CD4-positive, alpha-beta memory T cell (primary cell): ENCODE data around the gene BLM. TPM values are rescaled to one million over a fixed set of nuclear protein-coding genes. Genes with fewer than 3 reads are reported as not detected.

ENCODE experiments used
- CTCF ChIA-PET: fragments of 350-600 bp; sonication (Branson Sonifier 250); formaldehyde crosslinking; loops from one replicate; lab custom pipeline; 2021; ENCODE audit warnings: inconsistent platforms; ENCODE audit not compliant: partially characterized antibody; lab: Charles Lee
- POLR2A ChIA-PET: fragments of 350-600 bp; sonication (Branson Sonifier 250); formaldehyde crosslinking; loops from one replicate; lab custom pipeline; 2021; ENCODE audit not compliant: partially characterized antibody; lab: Charles Lee
- DNase-seq, 5 donors: peaks; one replicate each; pipeline versions ENCODE4 v3.0.0 to v3.0.0-alpha.2; 2020 to 2022; ENCODE audit warnings: mixed read lengths in 1 of 5
- H3K27ac ChIP-seq: one replicate; pipeline ENCODE4 v1.7.0; 2013; ENCODE audit warnings: low read depth, low read length
- H3K27me3 ChIP-seq: 2 replicates; pipeline ENCODE4 v1.7.0; 2013; ENCODE audit warnings: mild to moderate bottlenecking, low read length, moderate library complexity; ENCODE audit not compliant: insufficient read depth
- H3K36me3 ChIP-seq: 2 replicates; pipeline ENCODE4 v1.7.0; 2013; ENCODE audit warnings: mild to moderate bottlenecking, low read length, moderate library complexity; ENCODE audit not compliant: insufficient read depth
- H3K4me1 ChIP-seq: 2 replicates; pipeline ENCODE4 v1.7.0; 2013; ENCODE audit warnings: mild to moderate bottlenecking, low read length, moderate library complexity; ENCODE audit not compliant: insufficient read depth
- H3K4me3 ChIP-seq, 2 donors: one replicate each; pipeline ENCODE4 v1.7.0; 2013; ENCODE audit warnings: low read length in 2 of 2, mild to moderate bottlenecking in 1 of 2
- H3K9me3 ChIP-seq, 2 donors: one replicate each; pipeline ENCODE4 v1.7.0; 2013; ENCODE audit warnings: low read length in 2 of 2, control low read depth in 1 of 2; ENCODE audit not compliant: control insufficient read depth in 1 of 2
- H3K27ac Mint-ChIP-seq, 7 donors: one replicate each; pipeline ENCODE4 v1.8.0; 2020 to 2021; ENCODE audit warnings: mixed read lengths in 7 of 7, mild to moderate bottlenecking in 6 of 7, inconsistent platforms in 3 of 7, moderate library complexity in 3 of 7
- H3K27me3 Mint-ChIP-seq, 2 donors: one replicate each; pipeline ENCODE4 v1.8.0; 2020 to 2021; ENCODE audit warnings: mixed read lengths in 2 of 2
- H3K36me3 Mint-ChIP-seq, 2 donors: one replicate each; pipeline ENCODE4 v1.8.0; 2020 to 2021; ENCODE audit warnings: mixed read lengths in 2 of 2, inconsistent platforms in 1 of 2, mild to moderate bottlenecking in 1 of 2
- H3K4me1 Mint-ChIP-seq, 4 donors: one replicate each; pipeline ENCODE4 v1.8.0; 2020 to 2021; ENCODE audit warnings: mixed read lengths in 4 of 4, mild to moderate bottlenecking in 1 of 4
- H3K4me3 Mint-ChIP-seq, 8 donors: one replicate each; pipeline ENCODE4 v1.8.0; 2020 to 2021; ENCODE audit warnings: mixed read lengths in 8 of 8, mild to moderate bottlenecking in 7 of 8, moderate library complexity in 6 of 8, inconsistent platforms in 3 of 8
- H3K9me3 Mint-ChIP-seq, 8 donors: one replicate each; pipeline ENCODE4 v1.8.0; 2020 to 2021; ENCODE audit warnings: mixed read lengths in 8 of 8, mild to moderate bottlenecking in 5 of 8, inconsistent platforms in 3 of 8, moderate library complexity in 1 of 8
- intact Hi-C: fragments of 100-400 bp; cut with micrococcal nuclease; formaldehyde crosslinking; loops from one replicate; pipeline ENCODE4 v1.15.1; 2023
- polyA plus RNA-seq, 2 donors: library from polyadenylated mRNA; unstranded; fragments of 300-500 nt; fragmentation: Illumina TruSeq; gene quantifications; one replicate each; pipeline ENCODE4 v1.2.3, GENCODE V29; 2021
- total RNA-seq, 2 experiments: library from RNA; stranded (reverse); gene quantifications; one replicate each; pipeline ENCODE4 v1.2.3, GENCODE V29; 2021

The BLM gene
- total and polyA plus RNA-seq, 4 experiments from 2014 or later = 1.2 to 8.9 (median 6.0) TPM

GRCh38 chr15:90710436-90711027, 6.6 kb upstream of the BLM start:
- POLR2A ChIA-PET = no interaction called here
- CTCF ChIA-PET = interaction anchor here (0.7 kb wide), 1 partner anchor 551 kb away, joined by 3 read pairs; no protein-coding TSS in a partner anchor
- Mint-ChIP-seq H3K36me3 (peaks cover 1 to 4% of the 10 kb centered on the region in 2 donors), H3K9me3 (no peaks in the 10 kb centered on the region), H3K4me1 (no peaks in the 10 kb centered on the region), H3K27ac (no peak overlapping the region), H3K4me3 (no peak overlapping the region), H3K27me3 (no peaks in the 10 kb centered on the region)
- Histone ChIP-seq H3K36me3 (no peaks in the 10 kb centered on the region), H3K9me3 (no peaks in the 10 kb centered on the region), H3K4me3 (no peak overlapping the region), H3K4me1 (no peaks in the 10 kb centered on the region), H3K27me3 (no peaks in the 10 kb centered on the region), H3K27ac (no peak overlapping the region)
- no peak for DNase-seq
- intact Hi-C loops = no loop called here

GRCh38 chr15:90711418-90711824, 5.7 kb upstream of the BLM start:
- DNase-seq = no peak
- peaks cover 2 to 8% (median 6%) of the 10 kb centered on the region in 4 donors for H3K4me1 Mint-ChIP-seq
- Histone ChIP-seq H3K4me3 (no peak overlapping the region), H3K4me1 (peaks cover 5% of the 10 kb centered on the region), H3K27me3 (no peaks in the 10 kb centered on the region), H3K27ac (no peak overlapping the region), H3K36me3 (no peaks in the 10 kb centered on the region), H3K9me3 (no peaks in the 10 kb centered on the region)
- POLR2A ChIA-PET = no interaction called here
- CTCF ChIA-PET = interaction anchor here (0.7 kb wide), 1 partner anchor 552 kb away, joined by 3 read pairs; no protein-coding TSS in a partner anchor
- no peaks in the 10 kb centered on the region for H3K9me3 Mint-ChIP-seq
- H3K4me3 Mint-ChIP-seq = no peak overlapping the region
- H3K27me3 Mint-ChIP-seq = no peaks in the 10 kb centered on the region
- intact Hi-C loops = no loop called here
- H3K27ac Mint-ChIP-seq = no peak overlapping the region
- peaks cover 0 to 4% of the 10 kb centered on the region in 2 donors for H3K36me3 Mint-ChIP-seq

GRCh38 chr15:90711842-90712241, 5.3 kb upstream of the BLM start:
- CTCF ChIA-PET = no interaction called here
- H3K27me3 Mint-ChIP-seq = no peaks in the 10 kb centered on the region
- no peak overlapping the region for H3K27ac Mint-ChIP-seq
- peaks cover 0 to 4% of the 10 kb centered on the region in 2 donors for H3K36me3 Mint-ChIP-seq
- intact Hi-C loops = no loop called here
- Histone ChIP-seq H3K27ac (no peak overlapping the region), H3K9me3 (no peaks in the 10 kb centered on the region), H3K27me3 (no peaks in the 10 kb centered on the region), H3K4me1 (peaks cover 5% of the 10 kb centered on the region), H3K36me3 (no peaks in the 10 kb centered on the region), H3K4me3 (no peak overlapping the region)
- H3K4me3 Mint-ChIP-seq = no peak overlapping the region
- POLR2A ChIA-PET = interaction anchor here (0.7 kb wide), 1 partner anchor 8 kb away, joined by 4 read pairs; no protein-coding TSS in a partner anchor
- H3K4me1 Mint-ChIP-seq = peaks cover 4 to 12% (median 9%) of the 10 kb centered on the region in 4 donors
- H3K9me3 Mint-ChIP-seq = no peaks in the 10 kb centered on the region
- DNase-seq = no peak

GRCh38 chr15:90713081-90713480, 4.1 kb upstream of the BLM start:
- Mint-ChIP-seq H3K4me1 (peaks cover 8 to 24% (median 18%) of the 10 kb centered on the region in 4 donors), H3K27me3 (no peaks in the 10 kb centered on the region), H3K4me3 (peak overlapping the region in 1 of 8 donors; percentile 17), H3K9me3 (no peaks in the 10 kb centered on the region), H3K27ac (peak overlapping the region in 1 of 7 donors; percentile 22), H3K36me3 (peaks cover 4 to 6% of the 10 kb centered on the region in 2 donors)
- no peak for DNase-seq
- H3K27ac ChIP-seq = no peak overlapping the region
- H3K4me1 ChIP-seq = peaks cover 12% of the 10 kb centered on the region
- H3K36me3 ChIP-seq = no peaks in the 10 kb centered on the region
- no peak overlapping the region for H3K4me3 ChIP-seq
- POLR2A ChIA-PET = no interaction called here
- H3K9me3 ChIP-seq = no peaks in the 10 kb centered on the region
- intact Hi-C loops = no loop called here
- no peaks in the 10 kb centered on the region for H3K27me3 ChIP-seq
- CTCF ChIA-PET = interaction anchor here (5.1 kb wide), 1 partner anchor 220 kb away, joined by 33 read pairs; the partner anchor contains the start of genes HDDC3 and UNC45A

GRCh38 chr15:90716317-90716975, 700 bp upstream of the BLM start:
- peaks cover 16 to 31% (median 25%) of the 10 kb centered on the region in 4 donors for H3K4me1 Mint-ChIP-seq

GRCh38 chr15:90718232-90718631, 1.1 kb downstream of the BLM start:
- Mint-ChIP-seq H3K4me1 (peaks cover 16 to 31% (median 25%) of the 10 kb centered on the region in 4 donors), H3K27ac (peak overlapping the region in 4 of 7 donors; percentile 93 to 97 (median 96)), H3K27me3 (no peaks in the 10 kb centered on the region), H3K9me3 (no peaks in the 10 kb centered on the region), H3K4me3 (peak overlapping the region; percentile 95 to 99 (median 98)), H3K36me3 (peaks cover 2 to 6% of the 10 kb centered on the region in 2 donors)
- Histone ChIP-seq H3K4me3 (no peak overlapping the region), H3K27me3 (no peaks in the 10 kb centered on the region), H3K27ac (peak overlapping the region; percentile 82), H3K4me1 (peaks cover 19% of the 10 kb centered on the region), H3K9me3 (no peaks in the 10 kb centered on the region), H3K36me3 (no peaks in the 10 kb centered on the region)
- POLR2A ChIA-PET = interaction anchor here (1.7 to 1.9 kb wide), 3 partner anchors 185 to 452 kb away, joined by 3 to 16 read pairs (median 15); partner anchors contain the start of genes MAN2A2, NGRN and UNC45A
- intact Hi-C loops = no loop called here
- CTCF ChIA-PET = interaction anchor here (1.0 to 5.1 kb wide), 4 partner anchors 8 to 215 kb away, joined by 3 to 33 read pairs (median 6); partner anchors contain the start of genes HDDC3 and UNC45A
- no peak for DNase-seq

More at GRCh38 chr15:90716317-90716975, 700 bp upstream of the BLM start:
- Histone ChIP-seq H3K27ac (peak overlapping the region; percentile 82), H3K4me1 (peaks cover 19% of the 10 kb centered on the region), H3K4me3 (peak overlapping the region; percentile 81 to 95), H3K36me3 (no peaks in the 10 kb centered on the region), H3K9me3 (no peaks in the 10 kb centered on the region), H3K27me3 (no peaks in the 10 kb centered on the region)
- no peak for DNase-seq
- no peaks in the 10 kb centered on the region for H3K9me3 Mint-ChIP-seq
- ChIA-PET POLR2A (interaction anchor here (0.6 to 1.9 kb wide), 28 partner anchors 19 to 614 kb away, joined by 3 to 16 read pairs (median 4); partner anchors contain the start of genes CIB1, CRTC3, GDPGP1 and HDDC3), CTCF (interaction anchor here (0.7 to 5.1 kb wide), 5 partner anchors 53 to 217 kb away, joined by 3 to 33 read pairs (median 8); partner anchors contain the start of genes HDDC3 and UNC45A)
- H3K36me3 Mint-ChIP-seq = peaks cover 4 to 6% of the 10 kb centered on the region in 2 donors
- peak overlapping the region; percentile 93 to 97 (median 95) for H3K27ac Mint-ChIP-seq
- H3K4me3 Mint-ChIP-seq = peak overlapping the region; percentile 95 to 99 (median 98)
- no peaks in the 10 kb centered on the region for H3K27me3 Mint-ChIP-seq
- intact Hi-C loops = loop anchor here (2.0 kb wide), 3 partner anchors 56 to 218 kb away; partner anchors contain the start of gene UNC45A

- Histone ChIP-seq H3K27ac (no peak overlapping the region), H3K36me3 (no peaks in the 10 kb centered on the region), H3K9me3 (no peaks in the 10 kb centered on the region), H3K4me1 (peaks cover 19% of the 10 kb centered on the region), H3K4me3 (no peak overlapping the region), H3K27me3 (no peaks in the 10 kb centered on the region)
- CTCF ChIA-PET = no interaction called here
- peaks cover 4 to 14% of the 10 kb centered on the region in 2 donors for H3K36me3 Mint-ChIP-seq
- intact Hi-C loops = no loop called here
- peaks cover 16 to 31% (median 27%) of the 10 kb centered on the region in 4 donors for H3K4me1 Mint-ChIP-seq
- no peak for DNase-seq
- peak overlapping the region in 1 of 8 donors; percentile 23 for H3K4me3 Mint-ChIP-seq
- H3K27ac Mint-ChIP-seq = no peak overlapping the region
- POLR2A ChIA-PET = no interaction called here
- no peaks in the 10 kb centered on the region for H3K9me3 Mint-ChIP-seq
- H3K27me3 Mint-ChIP-seq = no peaks in the 10 kb centered on the region
Measured at GRCh38 chr15:90720131-90720530, 3.0 kb downstream of the BLM start.
